Measurements from ENCODE around the gene SGK1.

SGK1 gene

GRCh38 chr6:134249759-134250602, 67.9 kb downstream of the SGK1 start:
- CTCF ChIA-PET, result interaction anchor here (1.0 kb wide), 1 partner anchor 572 kb away, joined by 3 read pairs; no protein-coding TSS in a partner anchor
- POLR2A ChIA-PET, result no interaction called here
- DNase-seq (ENCODE audit: low read depth, low spot score), result no peak
- TF ChIP-seq CTCF (IDR thresholded peaks at IDR 0.05; ENCODE audit: insufficient read depth, low read length, missing control alignments), result no peak
- H3K4me3 ChIP-seq (ENCODE audit: low read depth, low read length), result no peak overlapping the region

DNA sequence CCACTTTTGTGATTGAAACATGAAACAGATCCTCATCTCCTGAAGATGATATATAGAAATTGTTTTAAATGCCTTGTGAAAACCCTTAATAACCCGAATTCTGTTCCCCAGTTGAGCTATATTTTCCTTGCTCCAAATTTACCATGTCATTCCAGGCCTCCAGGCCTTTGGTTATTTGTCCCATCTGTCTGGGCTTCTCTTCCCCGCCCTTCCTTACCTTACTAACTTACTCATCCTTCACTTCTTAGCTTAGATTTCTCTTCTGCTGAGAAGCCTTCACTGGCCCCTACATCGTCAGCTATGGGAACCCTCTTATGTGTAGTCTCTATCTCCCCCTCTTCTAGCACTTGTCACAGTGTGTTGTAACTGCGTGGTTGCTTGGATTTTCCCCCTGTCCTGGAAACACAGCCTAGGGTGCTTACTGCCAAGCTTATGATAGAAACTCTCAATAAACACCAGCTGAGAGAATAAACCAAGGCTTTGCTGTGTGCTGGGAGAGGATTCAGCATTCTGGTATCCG, 68.6 kb downstream of the SGK1 start:
- no peak overlapping the region for H3K4me3 ChIP-seq (ENCODE audit: low read depth, low read length)
- DNase-seq (ENCODE audit: low read depth, low spot score), result no peak
- TF ChIP-seq CTCF (IDR thresholded peaks at IDR 0.05; ENCODE audit: insufficient read depth, low read length, missing control alignments), result no peak
- POLR2A ChIA-PET, result no interaction called here
- CTCF ChIA-PET, result no interaction called here

DNA sequence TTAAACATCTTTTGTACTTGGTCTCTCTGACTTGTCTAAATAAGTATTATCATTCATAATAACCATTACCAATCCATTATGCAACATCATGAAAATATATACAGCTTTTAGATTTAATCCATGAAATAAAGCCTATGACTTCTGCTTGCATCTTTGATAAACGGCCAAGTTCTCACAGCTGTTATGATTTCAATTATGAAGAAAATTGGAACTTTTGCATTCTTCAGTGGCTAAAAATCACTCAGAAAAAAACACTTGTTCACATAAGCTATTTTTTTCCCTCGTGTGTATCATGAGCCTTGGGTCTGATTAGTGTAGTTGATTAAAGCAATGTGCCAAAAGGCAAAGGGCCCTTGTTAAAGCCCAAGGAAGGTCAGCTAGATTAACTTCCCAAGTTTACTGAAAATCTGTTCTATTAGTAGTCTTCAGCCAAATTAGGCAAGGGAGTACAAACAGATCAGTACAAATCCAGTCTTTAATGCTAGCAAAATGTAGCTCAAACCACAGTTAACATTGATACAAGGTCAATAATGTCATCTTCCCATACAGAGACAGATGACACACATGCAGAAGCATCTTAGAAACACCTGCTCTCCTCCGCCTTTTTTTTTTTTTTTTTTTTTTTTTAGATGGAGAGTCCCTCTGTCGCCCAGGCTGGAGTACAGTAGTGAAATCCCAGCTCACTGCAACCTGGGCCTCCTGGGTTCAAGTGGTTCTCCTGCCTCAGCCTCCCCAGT, 69.9 kb downstream of the SGK1 start:
- DNase-seq (ENCODE audit: low read depth, low spot score), result no peak
- no peak for TF ChIP-seq CTCF (IDR thresholded peaks at IDR 0.05; ENCODE audit: insufficient read depth, low read length, missing control alignments)
- no peak overlapping the region for H3K4me3 ChIP-seq (ENCODE audit: low read depth, low read length)
- CTCF ChIA-PET, result no interaction called here
- POLR2A ChIA-PET, result no interaction called here

DNA sequence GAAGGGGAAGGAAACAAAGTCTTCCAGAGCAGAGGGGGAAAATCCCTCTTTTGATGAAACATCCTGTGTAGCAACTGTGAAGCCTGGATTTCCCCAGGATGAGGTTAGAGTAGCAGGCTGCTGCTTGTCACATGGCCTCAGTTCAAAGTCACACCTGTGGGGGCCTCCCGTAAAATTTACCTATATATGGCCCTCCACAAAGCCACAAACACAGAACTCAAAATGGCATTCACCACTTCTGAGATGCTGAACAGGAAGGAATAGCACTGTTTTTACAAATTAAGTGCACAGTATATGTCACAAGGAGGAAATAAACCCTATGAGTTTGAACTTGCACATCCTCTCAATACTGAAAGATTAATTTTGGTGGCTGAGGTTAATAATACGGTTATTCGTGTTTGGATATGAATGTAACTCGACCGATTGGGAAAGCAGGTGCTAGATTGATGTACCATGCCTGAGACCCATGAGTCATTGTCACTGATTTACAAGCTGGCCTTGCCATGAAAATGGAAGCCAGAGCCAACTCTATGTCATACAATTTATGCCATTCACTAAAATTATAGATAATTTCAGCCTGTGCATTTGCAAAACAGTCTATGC, 70.6 kb downstream of the SGK1 start:
- DNase-seq (ENCODE audit: low read depth, low spot score), result no peak
- TF ChIP-seq CTCF (IDR thresholded peaks at IDR 0.05; ENCODE audit: insufficient read depth, low read length, missing control alignments), result no peak
- ChIA-PET POLR2A (no interaction called here), CTCF (no interaction called here)
- no peak overlapping the region for H3K4me3 ChIP-seq (ENCODE audit: low read depth, low read length)

DNA sequence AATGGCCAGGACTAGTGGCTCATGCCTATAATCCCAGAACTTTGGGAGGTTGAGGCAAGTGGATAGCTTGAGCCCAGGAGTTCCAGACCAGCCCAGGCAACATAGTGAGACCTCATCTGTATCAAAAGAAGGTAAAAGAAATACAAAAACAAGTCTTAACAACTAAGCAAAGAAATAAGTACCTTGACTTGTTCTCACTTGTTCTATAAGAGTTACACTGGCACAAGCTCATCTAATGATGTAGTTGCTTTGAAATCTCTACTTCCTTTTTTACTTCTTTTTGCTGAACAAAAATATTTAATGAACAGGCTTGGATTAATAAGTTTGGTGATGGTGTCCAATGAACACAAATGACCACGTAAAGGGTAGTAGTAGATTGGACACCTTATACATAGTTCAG, 72.2 kb downstream of the SGK1 start:
- POLR2A ChIA-PET, result no interaction called here
- no peak for DNase-seq (ENCODE audit: low read depth, low spot score)

More for the DNA sequence above, 72.2 kb downstream of the SGK1 start:
- CTCF ChIA-PET, result interaction anchor here (0.7 kb wide), 1 partner anchor 636 kb away, joined by 3 read pairs; no protein-coding TSS in a partner anchor
- TF ChIP-seq CTCF (IDR thresholded peaks at IDR 0.05; ENCODE audit: insufficient read depth, low read length, missing control alignments), result no peak
- no peak overlapping the region for H3K4me3 ChIP-seq (ENCODE audit: low read depth, low read length)
